PC-9 (cell line): ENCODE results near the gene ZP1.

Experiments used
- EZH2 ChIP-seq: fragments of 200-600 bp; sonication (generic); IDR thresholded peaks from 2 replicates; pipeline ENCODE4 v1.8.0; 2017; ENCODE audit warnings: antibody characterized with exemption, low read depth
- TF ChIP-seq, protein P1 (sequence below): fragments of 200-600 bp; sonication (generic); conservative IDR thresholded peaks from 2 replicates; pipeline ENCODE4 v1.6.1; 2017; ENCODE audit warnings: mixed run types, antibody characterized with exemption, mild to moderate bottlenecking, moderate library complexity

DNA sequence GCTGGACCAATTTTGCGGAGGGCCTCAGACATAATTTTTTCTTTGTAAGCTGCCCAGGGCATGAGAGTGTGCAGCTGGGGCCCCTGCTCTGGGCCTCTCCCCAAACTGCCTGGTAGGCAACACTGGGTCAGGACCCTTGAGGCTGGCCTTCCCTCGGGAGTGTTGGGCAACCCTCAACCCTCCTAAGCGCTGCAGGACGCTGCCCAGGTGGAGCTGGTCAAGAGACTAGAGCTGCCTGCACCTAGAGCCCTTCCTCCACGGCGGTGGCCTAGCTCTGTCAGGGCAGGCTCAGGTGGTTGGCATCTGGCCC lies 56.4 kb downstream of the ZP1 start:
- TF ChIP-seq, protein P1, sequence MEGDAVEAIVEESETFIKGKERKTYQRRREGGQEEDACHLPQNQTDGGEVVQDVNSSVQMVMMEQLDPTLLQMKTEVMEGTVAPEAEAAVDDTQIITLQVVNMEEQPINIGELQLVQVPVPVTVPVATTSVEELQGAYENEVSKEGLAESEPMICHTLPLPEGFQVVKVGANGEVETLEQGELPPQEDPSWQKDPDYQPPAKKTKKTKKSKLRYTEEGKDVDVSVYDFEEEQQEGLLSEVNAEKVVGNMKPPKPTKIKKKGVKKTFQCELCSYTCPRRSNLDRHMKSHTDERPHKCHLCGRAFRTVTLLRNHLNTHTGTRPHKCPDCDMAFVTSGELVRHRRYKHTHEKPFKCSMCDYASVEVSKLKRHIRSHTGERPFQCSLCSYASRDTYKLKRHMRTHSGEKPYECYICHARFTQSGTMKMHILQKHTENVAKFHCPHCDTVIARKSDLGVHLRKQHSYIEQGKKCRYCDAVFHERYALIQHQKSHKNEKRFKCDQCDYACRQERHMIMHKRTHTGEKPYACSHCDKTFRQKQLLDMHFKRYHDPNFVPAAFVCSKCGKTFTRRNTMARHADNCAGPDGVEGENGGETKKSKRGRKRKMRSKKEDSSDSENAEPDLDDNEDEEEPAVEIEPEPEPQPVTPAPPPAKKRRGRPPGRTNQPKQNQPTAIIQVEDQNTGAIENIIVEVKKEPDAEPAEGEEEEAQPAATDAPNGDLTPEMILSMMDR, result no peak
- TF ChIP-seq EZH2, result no peak
